GM06990 (cell line): ENCODE data around the gene CENATAC.
A peak's percentile ranks its signal among the peaks of the same experiment; 100 is the strongest.

ENCODE experiments used
- DNase-seq: peaks from one replicate; pipeline ENCODE4 v3.0.0-alpha.2; 2011; ENCODE audit not compliant: insufficient read length; ENCODE audit errors: extremely low read depth
- H3K27me3 ChIP-seq: replicated peaks from 2 replicates; pipeline ENCODE4 v1.6.0; 2011; ENCODE audit warnings: low read length; ENCODE audit not compliant: control insufficient read depth, insufficient read depth
- H3K36me3 ChIP-seq: 2 replicates; pipeline ENCODE4 v1.5.1; 2011; ENCODE audit warnings: low read length; ENCODE audit not compliant: control insufficient read depth, insufficient read depth
- H3K4me3 ChIP-seq: replicated peaks from 2 replicates; pipeline ENCODE4 v1.5.1; 2011; ENCODE audit warnings: low read depth, mild to moderate bottlenecking, control low read depth, low read length
- CTCF ChIP-seq: IDR thresholded peaks from 2 replicates; pipeline ENCODE4 v1.5.1; 2011; ENCODE audit warnings: low read length, control low read depth, mild to moderate bottlenecking, inconsistent platforms; ENCODE audit not compliant: insufficient read depth, poor library complexity, severe bottlenecking

CENATAC gene

GRCh38 chr11:119049081-119049480, 51.1 kb downstream of the CENATAC start:
- Histone ChIP-seq H3K4me3 (no peak overlapping the region), H3K27me3 (no peaks in the 10 kb centered on the region), H3K36me3 (peaks cover 70% of the 10 kb centered on the region)
- no peak for TF ChIP-seq CTCF
- DNase-seq: no peak

GRCh38 chr11:119051440-119052162, 53.7 kb downstream of the CENATAC start:
- peak; percentile 62 for DNase-seq
- Histone ChIP-seq H3K4me3 (peak overlapping the region; percentile 53), H3K36me3 (peaks cover 63% of the 10 kb centered on the region), H3K27me3 (no peaks in the 10 kb centered on the region)
- no peak for TF ChIP-seq CTCF

- peak overlapping the region; percentile 28; the same call in 1 of the 2 replicates for H3K4me3 ChIP-seq
- DNase-seq: no peak
- no peak for TF ChIP-seq CTCF
- peaks cover 60% of the 10 kb centered on the region for H3K36me3 ChIP-seq
- H3K27me3 ChIP-seq: no peaks in the 10 kb centered on the region
These were observed 54.4 kb downstream of the CENATAC start for GRCh38 chr11:119052163-119052814.

GRCh38 chr11:119054418-119054817, 56.5 kb downstream of the CENATAC start:
- no peak overlapping the region for H3K4me3 ChIP-seq
- TF ChIP-seq CTCF: no peak
- no peak for DNase-seq
- H3K36me3 ChIP-seq: peaks cover 41% of the 10 kb centered on the region
- no peaks in the 10 kb centered on the region for H3K27me3 ChIP-seq

- peak; percentile 24 for TF ChIP-seq CTCF
- Histone ChIP-seq H3K4me3 (peak overlapping the region; percentile 99), H3K36me3 (peaks cover 35% of the 10 kb centered on the region), H3K27me3 (no peaks in the 10 kb centered on the region)
- DNase-seq: no peak
These were observed 58.0 kb downstream of the CENATAC start for GRCh38 chr11:119055901-119056300.
